ENCODE measurements around the gene COL20A1. TPM values are rescaled to one million over a fixed set of nuclear protein-coding genes. Genes with fewer than 3 reads are reported as not detected.

COL20A1 gene
- total RNA-seq, 1 experiment from 2014 or later, result 0.97 TPM

DNA sequence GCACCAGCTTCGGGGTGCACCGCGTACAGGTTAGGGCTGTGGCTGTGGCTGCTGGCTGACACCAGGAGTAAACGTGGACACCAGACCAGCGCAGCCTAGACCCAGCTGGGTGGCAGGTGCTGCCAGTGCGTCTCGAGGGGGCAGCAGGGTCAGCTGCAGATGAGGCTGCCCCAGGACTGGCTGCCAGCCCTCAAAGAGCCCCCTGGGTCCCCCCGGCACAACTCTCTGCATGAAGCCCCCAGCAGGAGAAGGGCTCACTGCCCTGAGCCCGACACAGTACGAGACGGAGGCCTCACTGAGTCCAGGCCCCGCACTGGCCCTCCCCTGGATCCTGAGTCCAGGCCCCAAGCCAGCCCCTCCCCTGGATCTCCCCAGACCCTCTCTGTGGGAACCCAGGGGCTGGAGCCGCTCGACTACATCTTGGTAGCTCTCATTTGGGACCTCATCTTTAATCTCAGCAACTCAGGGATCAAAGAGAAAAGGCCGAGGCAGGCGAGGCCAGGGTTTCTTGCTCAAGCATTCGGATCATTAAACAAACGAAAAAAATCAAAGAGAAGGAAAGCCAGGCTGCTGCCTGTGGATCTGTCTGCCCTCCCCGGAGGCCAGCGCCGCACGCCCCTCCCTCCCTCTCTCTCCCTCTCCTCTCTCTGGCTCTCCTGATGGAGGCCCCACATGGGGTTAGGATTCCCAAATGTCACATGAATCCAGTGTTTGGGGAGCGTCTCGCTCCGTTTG lies 31.8 kb upstream of the COL20A1 start:
- DNase-seq (ENCODE audit: low read depth), result no peak

DNA sequence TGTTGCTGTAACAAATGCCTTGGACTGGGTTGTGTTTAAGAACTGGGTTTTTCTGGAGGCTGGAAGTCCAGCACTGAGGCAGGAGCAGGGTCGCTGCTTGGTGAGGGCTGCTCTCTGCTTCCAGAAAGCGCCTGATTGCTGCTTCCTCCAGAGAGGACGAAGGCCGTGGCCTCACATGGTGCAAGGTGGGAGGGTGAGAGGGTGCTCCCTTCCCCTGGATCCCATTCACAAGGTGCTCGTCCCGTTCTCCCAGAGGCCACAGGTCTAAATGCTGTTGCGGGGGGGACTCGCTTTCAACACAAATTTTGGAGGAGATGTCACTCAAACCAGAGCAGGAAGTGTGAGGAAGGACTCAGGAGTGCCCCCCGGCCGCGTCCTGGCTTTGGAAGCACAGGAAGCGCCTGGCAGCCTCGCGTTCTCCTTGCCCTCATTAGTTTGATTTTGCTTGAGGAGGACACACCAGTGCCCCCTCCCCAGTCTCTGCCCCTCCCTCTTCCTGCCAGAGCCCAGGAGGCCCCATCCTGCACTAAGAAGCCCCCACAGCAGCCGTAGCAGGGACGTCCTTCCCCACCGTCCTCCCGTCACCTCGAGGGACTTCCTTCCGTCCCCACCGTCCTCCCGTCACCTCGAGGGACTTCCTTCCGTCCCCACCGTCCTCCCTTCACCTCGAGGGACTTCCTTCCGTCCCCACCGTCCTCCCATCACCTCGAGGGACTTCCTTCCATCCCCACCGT lies 31.0 kb upstream of the COL20A1 start:
- no peak for DNase-seq (ENCODE audit: low read depth)

DNA sequence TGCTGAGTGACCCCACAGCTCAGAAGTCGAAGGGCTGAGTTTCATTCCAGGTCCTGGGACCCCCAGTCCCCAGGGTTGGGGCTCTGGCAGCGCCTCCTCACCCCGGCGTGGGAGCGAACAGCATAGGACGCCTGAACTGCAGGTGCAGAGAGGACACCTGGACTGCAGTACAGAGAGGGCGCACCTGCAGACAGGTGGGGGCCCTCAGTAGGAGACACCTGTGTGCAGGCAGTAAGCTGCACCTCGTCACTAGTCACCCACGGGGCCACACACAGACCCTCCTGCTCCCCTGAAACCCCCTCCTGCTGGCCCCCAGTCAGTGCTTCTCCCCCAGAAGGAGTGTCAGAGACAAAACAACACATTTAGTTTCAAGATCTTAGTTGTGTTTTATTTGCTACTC lies 30.1 kb upstream of the COL20A1 start:
- DNase-seq (ENCODE audit: low read depth), result no peak

DNA sequence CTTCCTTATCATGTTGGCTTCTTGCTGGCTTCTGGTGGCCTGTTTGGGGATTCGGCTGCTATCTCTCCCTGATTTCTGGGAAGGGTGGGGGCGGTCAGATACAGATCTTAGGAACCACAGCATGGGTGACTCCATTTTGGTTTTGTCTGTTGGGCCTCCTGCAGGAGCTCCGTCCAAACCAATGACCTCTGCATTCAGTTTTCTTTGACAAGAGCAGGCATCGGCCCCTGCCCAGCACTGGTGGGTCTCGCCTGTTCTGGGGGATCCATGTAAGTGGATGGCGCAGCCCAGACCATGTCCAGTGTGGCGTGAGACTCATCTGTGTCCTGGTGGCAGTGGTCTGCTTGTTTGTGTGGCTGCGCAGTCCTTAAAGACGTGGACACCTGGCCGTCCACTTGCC lies 29.0 kb upstream of the COL20A1 start:
- no peak for DNase-seq (ENCODE audit: low read depth)

DNA sequence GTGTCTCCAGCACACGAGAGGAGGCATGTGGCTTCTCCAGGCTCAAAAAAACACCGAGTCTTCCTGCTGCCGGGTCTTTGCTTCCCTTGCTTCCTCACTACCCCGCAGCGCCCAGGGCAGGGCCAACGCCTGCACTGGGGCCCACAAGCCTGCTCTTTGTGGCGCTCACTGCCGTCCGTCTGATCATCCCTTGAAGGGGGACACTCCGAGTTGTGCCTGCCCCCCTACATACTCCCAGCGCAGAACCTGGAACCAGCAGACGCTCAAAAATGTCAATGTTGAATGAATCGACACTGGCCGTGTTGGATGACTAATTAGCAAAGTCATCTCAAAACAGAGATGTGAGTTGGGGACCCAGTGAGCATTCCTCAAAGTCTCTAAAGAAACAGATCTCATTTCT lies 28.5 kb upstream of the COL20A1 start:
- no peak for DNase-seq (ENCODE audit: low read depth)

DNA sequence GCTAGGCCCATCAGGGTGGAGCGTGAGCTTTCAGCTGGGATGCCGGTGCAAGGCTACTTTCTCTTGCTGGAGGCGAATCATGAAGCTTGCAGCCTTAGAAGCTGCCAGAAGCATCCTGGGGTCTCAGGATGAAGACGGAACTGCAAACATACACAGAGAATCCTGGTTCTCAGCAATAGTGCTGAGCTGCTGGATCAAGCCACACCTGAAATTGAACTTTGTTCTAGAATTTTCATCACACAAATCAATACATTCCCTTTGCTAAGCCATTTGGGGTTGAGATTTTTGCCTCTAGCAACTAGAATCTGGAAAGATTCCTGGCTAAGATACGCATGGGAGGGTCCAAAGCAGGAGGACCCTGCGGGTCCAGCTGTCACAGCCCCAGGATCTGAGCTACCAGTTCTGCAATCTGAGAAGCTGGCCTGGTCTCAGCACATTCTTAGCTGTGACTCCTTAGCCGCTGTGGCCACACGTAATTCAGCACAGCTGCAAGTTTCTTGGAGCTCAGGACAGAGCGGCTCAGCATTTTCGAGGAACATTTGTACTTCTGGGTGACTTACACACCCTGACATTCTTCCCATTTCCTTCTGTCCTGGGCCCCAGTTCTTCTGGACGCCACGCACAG lies 27.0 kb upstream of the COL20A1 start:
- DNase-seq (ENCODE audit: low read depth), result no peak

DNA sequence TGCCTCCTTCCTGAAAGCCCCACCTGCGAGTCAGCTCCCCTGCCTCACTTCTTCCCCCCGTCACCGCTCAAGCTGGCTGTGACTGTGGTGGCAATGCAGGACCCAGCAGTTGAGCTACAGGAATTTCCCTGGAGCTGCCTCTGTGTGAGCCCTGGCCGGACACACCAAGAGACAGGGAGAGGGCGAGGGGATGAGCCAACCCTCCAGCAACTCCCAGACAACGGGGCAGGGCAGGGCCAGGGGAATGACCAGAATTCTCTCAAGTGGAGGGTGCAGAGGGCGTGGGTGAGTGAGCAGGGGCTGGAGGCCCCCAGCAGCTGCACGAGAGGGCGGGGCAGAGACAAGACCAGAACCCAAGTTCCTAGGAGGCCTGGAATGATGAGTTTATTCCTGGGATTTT lies 25.3 kb upstream of the COL20A1 start:
- DNase-seq (ENCODE audit: low read depth), result no peak

DNA sequence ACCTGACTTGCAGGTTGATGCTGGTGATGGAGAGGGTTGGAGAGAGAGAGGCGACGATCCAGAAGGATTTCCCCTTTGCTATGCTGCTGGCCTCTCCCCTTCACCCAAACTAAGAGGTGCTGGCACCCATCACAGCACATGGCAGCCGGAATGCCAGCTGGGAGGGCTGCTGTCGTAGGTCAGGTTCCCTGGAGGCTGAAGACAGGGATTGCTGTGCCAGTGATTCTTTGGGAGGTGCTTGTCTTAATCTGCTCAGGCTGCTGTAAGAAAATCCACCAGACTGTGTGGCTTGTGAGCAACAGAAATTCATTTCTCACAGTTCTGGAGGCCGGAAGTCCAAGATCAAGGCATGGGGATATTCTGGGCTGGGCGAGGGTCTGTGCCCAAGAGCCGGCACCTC lies 24.7 kb upstream of the COL20A1 start:
- DNase-seq (ENCODE audit: low read depth), result no peak

DNA sequence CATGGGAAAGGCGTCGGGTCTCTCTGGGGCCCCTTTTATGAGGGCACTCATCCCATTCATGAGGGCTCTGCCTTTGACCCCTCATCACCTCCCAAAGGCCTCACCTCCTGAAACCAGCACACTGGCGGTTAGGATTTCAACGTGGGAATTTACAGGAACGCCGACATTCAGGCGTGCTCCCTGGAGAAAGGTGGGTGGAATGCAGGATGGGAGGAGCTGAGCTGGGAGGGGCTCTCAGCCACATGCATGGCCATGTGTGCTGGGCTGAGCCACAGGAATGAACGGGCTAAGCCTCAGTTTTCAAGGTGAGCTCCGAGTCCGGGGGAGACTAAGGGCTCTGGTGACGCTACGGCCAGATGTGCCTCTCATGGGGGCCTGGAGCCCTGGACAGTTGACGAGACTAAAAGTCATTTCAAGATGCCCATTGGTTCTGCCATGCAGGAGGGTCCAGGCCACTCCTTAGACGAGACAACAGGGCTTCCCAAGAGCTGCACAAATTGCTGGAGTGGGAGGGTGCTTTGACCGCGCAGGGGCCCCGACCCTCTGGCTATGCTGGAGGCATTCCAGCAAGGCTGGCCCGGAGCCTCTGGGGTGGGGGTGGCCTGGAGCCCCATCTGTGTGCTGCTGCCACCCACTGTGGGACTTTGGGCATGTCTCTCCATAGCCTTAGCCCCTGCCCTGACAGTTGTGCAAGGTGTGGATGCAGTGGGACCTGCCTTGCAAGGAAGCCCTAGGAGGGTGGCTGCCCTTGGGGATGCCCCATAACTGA lies 24.1 kb upstream of the COL20A1 start:
- peak; percentile 55 for DNase-seq (ENCODE audit: low read depth)

DNA sequence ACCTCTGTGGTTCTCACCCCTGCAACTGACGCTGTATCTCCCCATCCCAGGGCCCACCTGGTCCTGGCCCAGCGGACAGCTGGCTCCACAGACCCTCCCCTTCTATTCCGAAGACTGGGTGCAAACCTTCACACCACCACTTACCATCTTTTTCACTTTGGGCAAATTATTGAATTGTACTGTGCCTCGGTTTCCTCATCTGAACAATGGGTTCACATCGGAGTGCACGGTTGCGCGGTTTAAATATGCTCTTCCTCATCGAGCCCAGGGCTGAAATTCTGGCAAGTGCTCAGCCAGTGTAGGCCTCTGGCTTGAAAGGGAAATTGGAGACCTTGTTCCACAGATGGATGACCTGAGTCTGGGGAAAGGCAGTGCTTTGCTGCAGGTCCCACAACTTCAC lies 23.3 kb upstream of the COL20A1 start:
- no peak for DNase-seq (ENCODE audit: low read depth)

DNA sequence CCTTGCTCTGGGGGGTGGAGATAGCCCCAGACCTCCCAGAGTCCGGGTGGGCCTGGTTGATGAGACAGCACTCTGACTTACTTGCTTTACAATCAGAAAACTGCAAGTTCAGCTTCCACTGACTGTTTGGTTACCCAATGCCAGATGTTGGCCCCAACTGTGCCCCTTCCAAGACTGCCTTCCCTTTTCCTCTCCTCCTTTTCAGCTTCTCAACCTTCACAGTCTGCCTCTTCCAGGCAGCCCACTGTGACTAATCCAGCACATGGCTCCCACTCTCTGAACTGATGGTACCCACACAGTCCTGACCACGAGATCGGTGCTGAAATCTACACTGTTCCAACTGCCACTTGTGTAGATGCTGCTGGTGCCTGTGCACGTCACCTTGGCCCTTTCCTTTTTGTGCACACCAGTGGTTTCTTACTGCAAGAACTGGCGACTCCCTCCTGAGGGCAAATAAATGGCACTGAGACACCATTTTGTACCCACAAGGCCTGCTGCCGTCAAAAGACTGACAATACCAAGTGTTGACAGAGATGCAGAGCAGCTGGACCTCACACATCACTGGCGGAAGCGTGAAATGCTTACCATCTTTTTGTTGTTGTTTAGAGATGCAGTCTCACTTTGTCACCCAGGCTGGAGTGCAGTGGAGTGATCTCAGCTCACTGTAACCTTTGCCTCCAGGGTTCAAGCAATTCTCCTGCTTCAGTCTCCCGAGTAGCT lies 22.2 kb upstream of the COL20A1 start:
- DNase-seq (ENCODE audit: low read depth), result no peak

DNA sequence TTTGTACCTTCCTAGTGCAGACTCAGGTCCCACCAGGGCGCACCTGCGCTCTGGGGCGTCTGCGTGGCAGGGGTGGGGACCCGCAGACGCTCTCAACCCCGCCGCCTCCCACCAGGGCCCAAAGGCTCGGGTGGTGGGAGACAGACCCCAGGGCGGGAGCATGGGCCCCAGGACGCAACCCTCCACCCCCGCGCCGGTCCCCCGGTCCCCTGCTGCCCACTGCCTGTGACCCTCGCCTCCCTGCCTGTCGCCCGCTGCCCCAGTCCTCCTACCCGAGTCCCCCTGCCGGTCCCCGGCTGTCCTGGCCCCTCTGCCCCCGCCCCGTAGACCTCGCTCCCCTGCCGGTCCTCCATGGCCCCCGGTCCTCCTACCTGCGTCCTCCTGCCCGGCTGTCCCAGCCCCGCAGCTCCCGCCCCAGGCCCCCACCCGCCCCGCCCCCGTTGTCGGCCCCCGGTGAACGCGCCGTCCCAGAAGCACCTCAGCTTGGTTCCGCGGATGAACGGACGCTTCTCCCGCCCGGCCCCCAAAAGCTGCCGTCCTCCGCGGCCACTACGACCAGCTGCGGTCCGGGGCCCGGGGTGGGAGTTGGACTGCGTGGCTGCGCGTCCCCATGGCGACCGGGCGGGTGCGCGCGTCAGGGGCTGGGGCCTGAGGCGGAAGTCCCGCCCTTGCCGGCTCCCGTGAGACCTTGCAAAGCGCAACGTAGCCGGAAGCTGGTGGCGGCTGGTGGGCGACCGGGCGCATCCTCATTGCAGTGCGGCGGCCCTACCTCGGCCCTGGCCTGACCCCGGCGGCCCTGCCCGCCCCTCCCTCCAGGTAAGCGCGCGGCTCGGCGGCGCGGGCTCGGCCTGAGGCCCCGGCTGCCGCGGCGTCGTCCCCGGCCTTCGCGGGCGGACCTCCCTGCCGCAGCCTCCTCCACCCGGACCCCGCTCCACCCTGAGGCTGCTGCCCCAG lies 20.6 kb upstream of the COL20A1 start, which contains the start of gene ARFGAP1:
TSS of gene ARFGAP1 (plus strand) at position 709 of the 954 bp plus-strand sequence. CDS start 2,768 bp downstream, outside the sequence.
- peak; percentile 93 for DNase-seq (ENCODE audit: low read depth)

DNA sequence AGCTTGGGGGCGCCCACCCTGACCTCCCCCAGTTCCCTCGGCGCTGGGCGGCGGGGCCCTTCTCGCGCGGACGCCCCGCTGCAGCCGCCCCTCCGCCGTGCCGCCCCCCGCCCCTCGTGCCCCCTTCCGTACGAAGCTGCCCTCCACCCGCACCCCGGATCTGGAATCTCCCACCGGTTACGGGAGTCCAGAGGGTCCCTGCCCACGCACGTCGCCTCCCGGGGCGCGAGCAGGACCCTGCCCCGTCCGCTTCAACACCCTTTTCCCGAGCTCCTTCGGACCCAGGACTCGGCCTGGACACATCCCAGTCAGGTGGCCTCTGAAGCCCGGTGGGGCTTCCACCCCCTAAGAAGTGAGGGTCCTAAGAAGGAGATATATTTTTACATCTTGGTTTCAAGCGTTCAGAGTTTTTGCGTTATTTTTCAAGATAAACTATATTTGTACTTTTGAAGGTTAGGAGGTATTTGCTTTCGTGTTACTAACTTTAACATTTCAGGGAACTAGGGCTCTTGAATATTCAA lies 19.9 kb upstream of the COL20A1 start:
- DNase-seq (ENCODE audit: low read depth), result no peak

DNA sequence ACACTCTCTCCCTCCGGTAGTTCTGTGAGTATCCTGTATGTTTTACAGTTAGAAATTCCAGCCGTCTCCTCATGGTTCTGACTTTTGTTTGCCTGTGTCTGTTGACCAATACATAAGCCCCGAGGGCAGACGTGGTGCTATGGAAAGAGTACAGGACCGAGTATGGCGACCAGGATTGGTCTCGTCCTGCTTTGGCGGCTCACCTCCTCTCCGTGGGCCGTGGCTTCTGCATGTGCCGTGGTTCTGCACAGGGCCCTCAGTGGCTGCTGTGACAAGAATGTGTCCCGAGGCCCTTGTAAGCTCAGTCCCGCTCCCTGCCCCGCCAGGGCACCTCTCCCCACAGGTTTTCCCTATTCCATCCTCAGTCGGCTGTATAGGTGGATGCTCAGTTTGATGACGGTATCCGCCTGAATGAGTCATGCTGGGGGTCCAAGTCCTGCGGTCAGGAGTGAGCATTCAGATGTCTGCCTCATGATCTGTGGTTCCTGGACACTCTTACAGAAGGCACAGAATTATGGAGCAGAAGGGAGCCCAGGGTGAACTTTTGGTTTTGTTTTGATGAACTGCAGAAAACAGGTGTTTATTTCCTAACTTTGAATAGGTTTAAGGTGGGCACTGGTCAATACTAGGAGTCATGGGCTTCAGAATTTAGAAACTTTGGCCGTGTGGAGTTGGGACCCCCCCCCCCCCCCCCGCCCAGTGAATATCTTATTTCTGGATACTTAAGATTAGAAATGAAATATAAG lies 19.2 kb upstream of the COL20A1 start:
- peak; percentile 86 for DNase-seq (ENCODE audit: low read depth)

DNA sequence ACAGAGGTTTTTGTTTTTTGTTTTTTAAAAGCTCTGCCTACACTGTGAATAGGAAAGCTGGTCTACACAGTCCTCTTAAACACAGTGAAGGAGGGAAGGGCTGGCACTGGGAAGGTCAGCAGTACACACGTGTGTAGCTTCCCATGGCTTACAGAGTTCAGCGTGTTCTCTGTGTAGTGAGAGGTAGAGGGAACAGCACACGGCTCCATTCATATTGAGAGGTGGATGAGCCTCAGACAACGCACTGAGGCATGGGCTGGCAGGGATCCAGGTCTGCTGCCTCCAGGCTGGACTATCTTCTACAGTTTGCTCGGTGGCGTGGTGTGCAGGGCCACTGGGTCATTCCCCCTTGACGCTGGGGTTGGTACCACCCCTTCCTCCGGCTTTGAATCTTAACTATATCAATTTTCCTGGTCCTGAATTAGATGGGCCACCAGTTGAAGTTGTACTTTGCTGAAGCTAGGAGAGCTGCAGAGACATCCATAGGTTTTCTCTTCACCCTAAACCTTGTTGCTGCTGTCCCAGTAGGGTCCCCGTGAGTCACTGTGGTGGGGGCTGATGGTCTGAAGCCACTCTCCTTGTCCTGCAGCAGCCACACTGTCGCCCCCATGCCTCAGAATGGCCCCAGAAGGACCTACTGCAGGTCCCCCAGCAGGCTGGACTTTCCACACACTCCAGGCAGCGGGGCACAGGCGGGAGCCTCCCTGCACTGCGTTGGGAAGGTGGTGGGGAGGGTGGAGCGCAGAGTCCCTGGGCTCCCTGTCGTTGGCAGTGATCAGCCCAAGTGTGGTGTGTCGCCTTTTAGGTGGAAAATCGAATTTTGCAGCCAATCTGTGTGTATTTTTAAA lies 18.4 kb upstream of the COL20A1 start:
- DNase-seq (ENCODE audit: low read depth), result no peak

DNA sequence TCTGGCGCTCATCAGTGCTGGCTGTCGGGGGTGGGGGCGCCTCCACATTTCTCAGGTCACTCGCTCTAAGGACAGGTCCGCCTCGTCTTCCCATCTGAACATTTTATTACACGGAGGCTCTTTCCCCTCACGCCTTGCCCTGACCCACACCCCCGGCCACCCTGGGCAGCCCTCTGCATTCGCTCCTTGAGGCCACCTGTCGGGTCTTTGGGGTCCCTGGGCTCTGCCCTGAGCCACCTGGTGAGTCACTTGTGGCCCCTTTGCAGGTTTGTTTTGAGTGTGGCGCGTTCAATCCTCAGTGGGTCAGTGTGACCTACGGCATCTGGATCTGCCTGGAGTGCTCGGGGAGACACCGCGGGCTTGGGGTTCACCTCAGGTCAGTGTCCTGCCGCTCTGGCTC lies 17.2 kb upstream of the COL20A1 start:
- DNase-seq (ENCODE audit: low read depth), result no peak

DNA sequence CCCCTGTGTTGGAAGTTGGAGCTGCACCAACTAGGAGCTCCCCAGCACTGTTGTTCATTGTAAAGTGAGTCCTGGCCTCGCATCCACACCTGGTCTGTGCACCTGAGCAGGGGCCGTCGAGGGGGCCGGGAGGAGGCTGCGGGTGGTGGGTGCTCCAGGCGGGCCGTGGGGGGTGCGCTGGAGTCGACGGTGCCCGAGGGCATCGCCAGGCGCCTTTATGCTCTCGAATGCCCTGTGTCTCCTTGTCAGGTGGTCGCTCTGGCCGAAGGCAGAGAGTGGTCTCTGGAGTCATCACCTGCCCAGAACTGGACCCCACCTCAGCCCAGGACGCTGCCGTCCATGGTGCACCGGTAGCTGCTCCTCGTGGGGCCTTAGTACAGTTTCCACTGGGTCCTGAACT lies 16.0 kb upstream of the COL20A1 start:
- DNase-seq (ENCODE audit: low read depth), result no peak

Data from Daoy (cell line).